PC-3 (cell line): ENCODE results near the gene NAT9.

ENCODE experiments used
- EZH2 ChIP-seq: fragments of 300-600 bp; sonication (generic); IDR thresholded peaks from one replicate; pipeline ENCODE4 v1.6.1; 2017; ENCODE audit warnings: antibody characterized with exemption, mild to moderate bottlenecking, low read length; ENCODE audit not compliant: unreplicated experiment
- EZH2phosphoT487 ChIP-seq: fragments of 300-600 bp; sonication (generic); IDR thresholded peaks from 2 replicates; pipeline ENCODE4 v1.6.1; 2018; ENCODE audit warnings: mild to moderate bottlenecking, antibody characterized with exemption, low read length, borderline replicate concordance
- TF ChIP-seq, protein P1 (sequence below): fragments of 300-600 bp; sonication (generic); conservative IDR thresholded peaks from 2 replicates; pipeline ENCODE4 v1.5.1; 2017; ENCODE audit warnings: antibody characterized with exemption, low read depth, mild to moderate bottlenecking, low read length

DNA sequence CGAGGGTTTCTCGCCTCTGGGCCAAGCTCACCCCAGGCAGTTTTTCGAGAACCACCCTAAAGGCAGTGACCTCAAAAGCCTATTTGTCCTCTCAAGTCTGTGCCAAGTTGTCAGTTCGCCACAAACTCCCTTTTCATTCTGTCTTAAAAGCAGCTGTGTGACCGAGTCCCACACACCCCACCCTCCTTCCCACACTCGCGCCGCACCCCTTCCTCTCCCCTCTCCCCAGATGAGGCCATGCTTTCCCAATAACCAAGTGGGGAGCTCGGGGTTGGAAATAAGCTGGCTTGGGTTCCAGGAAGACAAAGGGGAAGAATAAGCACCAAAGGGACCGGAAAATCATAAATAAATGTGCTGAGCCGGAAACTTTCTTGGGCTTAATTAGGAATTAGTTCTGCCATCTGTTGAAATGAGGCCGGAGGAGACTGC, 46.8 kb upstream of the NAT9 start:
- TF ChIP-seq, protein P1, sequence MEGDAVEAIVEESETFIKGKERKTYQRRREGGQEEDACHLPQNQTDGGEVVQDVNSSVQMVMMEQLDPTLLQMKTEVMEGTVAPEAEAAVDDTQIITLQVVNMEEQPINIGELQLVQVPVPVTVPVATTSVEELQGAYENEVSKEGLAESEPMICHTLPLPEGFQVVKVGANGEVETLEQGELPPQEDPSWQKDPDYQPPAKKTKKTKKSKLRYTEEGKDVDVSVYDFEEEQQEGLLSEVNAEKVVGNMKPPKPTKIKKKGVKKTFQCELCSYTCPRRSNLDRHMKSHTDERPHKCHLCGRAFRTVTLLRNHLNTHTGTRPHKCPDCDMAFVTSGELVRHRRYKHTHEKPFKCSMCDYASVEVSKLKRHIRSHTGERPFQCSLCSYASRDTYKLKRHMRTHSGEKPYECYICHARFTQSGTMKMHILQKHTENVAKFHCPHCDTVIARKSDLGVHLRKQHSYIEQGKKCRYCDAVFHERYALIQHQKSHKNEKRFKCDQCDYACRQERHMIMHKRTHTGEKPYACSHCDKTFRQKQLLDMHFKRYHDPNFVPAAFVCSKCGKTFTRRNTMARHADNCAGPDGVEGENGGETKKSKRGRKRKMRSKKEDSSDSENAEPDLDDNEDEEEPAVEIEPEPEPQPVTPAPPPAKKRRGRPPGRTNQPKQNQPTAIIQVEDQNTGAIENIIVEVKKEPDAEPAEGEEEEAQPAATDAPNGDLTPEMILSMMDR: no peak
- TF ChIP-seq EZH2 (no peak), EZH2phosphoT487 (no peak)
